B cell (primary cell): Measurements from ENCODE around the gene TLE2. TPM values are rescaled to one million over a fixed set of nuclear protein-coding genes. Genes with fewer than 3 reads are reported as not detected.

Experiments
- ATAC-seq: fragments of 200-7000 bp; cut with Tn5 transposase; one replicate; pipeline ENCODE4 v1.10.0; 2021; ENCODE audit warnings: low read depth, mild to moderate bottlenecking, moderate number of reproducible peaks, moderate library complexity
- CTCF ChIA-PET: fragments of 350-600 bp; sonication (Branson Sonifier 250); formaldehyde crosslinking; loops from one replicate; lab custom pipeline; 2021; ENCODE audit warnings: antibody characterized with exemption, inconsistent platforms; lab: Charles Lee
- POLR2A ChIA-PET: fragments of 350-600 bp; sonication (Branson Sonifier 250); formaldehyde crosslinking; loops from one replicate; lab custom pipeline; 2021; ENCODE audit warnings: antibody characterized with exemption; lab: Charles Lee
- DNase-seq: peaks from one replicate; pipeline ENCODE4 v3.0.0; 2013
- H2AFZ ChIP-seq: 2 replicates; pipeline ENCODE4 v1.6.1; 2012; ENCODE audit warnings: mild to moderate bottlenecking, low read depth, low read length; ENCODE audit not compliant: insufficient read depth, poor library complexity, severe bottlenecking
- H3K27ac ChIP-seq, 2 donors: 1 replicate in 1 of 2; 2 replicates in 1 of 2; pipeline ENCODE4 v1.5.1; 2012 to 2013; ENCODE audit warnings: low read length in 2 of 2, mild to moderate bottlenecking in 2 of 2, moderate library complexity in 1 of 2
- H3K27me3 ChIP-seq, 4 experiments: fragments of 200-600 bp in 1 of 4; sonication (generic) in 1 of 4; replicated peaks in 1 of 4; 1 replicate in 2 of 4; 2 replicates in 2 of 4; pipeline versions ENCODE4 v1.6.1 to v1.7.0; 2013 to 2016; ENCODE audit warnings: low read length in 3 of 4, mild to moderate bottlenecking in 2 of 4, mixed read lengths in 1 of 4, moderate library complexity in 1 of 4; ENCODE audit not compliant: insufficient read depth in 4 of 4, control insufficient read depth in 3 of 4; ENCODE audit errors: control extremely low read depth in 1 of 4
- H3K36me3 ChIP-seq, 2 experiments: replicated peaks in 1 of 2; 1 replicate in 1 of 2; 2 replicates in 1 of 2; pipeline versions ENCODE4 v1.6.1 to v1.7.1; 2013; ENCODE audit warnings: low read length in 1 of 2; ENCODE audit not compliant: insufficient read depth in 2 of 2, control insufficient read depth in 1 of 2; ENCODE audit errors: control extremely low read depth in 1 of 2, extremely low read depth in 1 of 2
- H3K4me1 ChIP-seq, 2 donors: fragments of 200-600 bp in 1 of 2; sonication (generic) in 1 of 2; 1 replicate in 1 of 2; 2 replicates in 1 of 2; pipeline versions ENCODE4 v1.5.1 to v1.6.1; 2013 to 2017; ENCODE audit warnings: low read length in 2 of 2; ENCODE audit not compliant: control insufficient read depth in 2 of 2, insufficient read depth in 2 of 2
- H3K4me2 ChIP-seq: replicated peaks from 2 replicates; pipeline ENCODE3; 2012; ENCODE audit warnings: mild to moderate bottlenecking, low read depth, low read length; ENCODE audit not compliant: poor library complexity, severe bottlenecking
- H3K4me3 ChIP-seq, 5 experiments: fragments of 200-600 bp in 1 of 5; sonication (generic) in 1 of 5; 1 replicate in 3 of 5; 2 replicates in 2 of 5; pipeline versions ENCODE4 v1.5.1 to v1.7.0; 2011 to 2016; ENCODE audit warnings: low read length in 4 of 5, mild to moderate bottlenecking in 4 of 5, low read depth in 2 of 5, control low read depth in 1 of 5, moderate library complexity in 1 of 5; ENCODE audit not compliant: insufficient read depth in 1 of 5; ENCODE audit errors: control extremely low read depth in 1 of 5, extremely low read depth in 1 of 5
- H3K79me2 ChIP-seq: fragments of 200-600 bp; sonication (generic); one replicate; pipeline ENCODE4 v1.6.0; 2016; ENCODE audit warnings: low read length; ENCODE audit not compliant: control insufficient read depth, insufficient read depth
- H3K9ac ChIP-seq: fragments of 200-600 bp; sonication (generic); 2 replicates; pipeline ENCODE4 v1.6.1; 2017; ENCODE audit warnings: mild to moderate bottlenecking, low read length, moderate library complexity
- H3K9me3 ChIP-seq, 3 donors: one replicate each; pipeline versions ENCODE4 v1.6.1 to v1.7.1; 2013; ENCODE audit warnings: low read length in 2 of 3; ENCODE audit not compliant: control insufficient read depth in 2 of 3, insufficient read depth in 1 of 3; ENCODE audit errors: control extremely low read depth in 1 of 3
- H4K20me1 ChIP-seq: 2 replicates; pipeline ENCODE4 v1.6.0; 2012; ENCODE audit warnings: mild to moderate bottlenecking, low read length; ENCODE audit not compliant: insufficient read depth, control insufficient read depth, poor library complexity, severe bottlenecking
- H3K27ac Mint-ChIP-seq: one replicate; pipeline ENCODE4 v1.8.0; 2021; ENCODE audit warnings: mixed read lengths
- H3K27me3 Mint-ChIP-seq: one replicate; pipeline ENCODE4 v1.8.0; 2021; ENCODE audit warnings: mixed read lengths
- H3K4me1 Mint-ChIP-seq: one replicate; pipeline ENCODE4 v1.8.0; 2021; ENCODE audit warnings: mixed read lengths
- H3K4me3 Mint-ChIP-seq: one replicate; pipeline ENCODE4 v1.8.0; 2021; ENCODE audit warnings: mixed read lengths
- H3K9me3 Mint-ChIP-seq: one replicate; pipeline ENCODE4 v1.8.0; 2022; ENCODE audit warnings: mixed read lengths; ENCODE audit not compliant: insufficient read depth
- EZH2 ChIP-seq: IDR thresholded peaks from 2 replicates; pipeline ENCODE4 v1.6.1; 2012; ENCODE audit warnings: borderline replicate concordance, low read depth, mild to moderate bottlenecking, moderate library complexity, low read length; ENCODE audit not compliant: insufficient read depth, poor library complexity, severe bottlenecking
- WGBS: methylation state at CpG from one replicate; pipeline ENCODE4 v1.1.5; 2013; ENCODE audit warnings: missing lambda C conversion rate; ENCODE audit not compliant: insufficient coverage; 5-methylcytosine and 5-hydroxymethylcytosine counted together
- intact Hi-C: fragments of 100-400 bp; cut with micrococcal nuclease; formaldehyde crosslinking; loops from one replicate; pipeline ENCODE4 v1.10.0; 2022
- polyA plus RNA-seq: library from polyadenylated mRNA; depleted of rRNA; stranded (reverse); fragments of >200 nt; gene quantifications from 2 replicates; pipeline ENCODE4 v1.2.3, GENCODE V29; 2012
- total RNA-seq, 2 donors: library from RNA; stranded (reverse); fragments of 120-200 nt in 1 of 2; gene quantifications; 1 replicate in 1 of 2; 2 replicates in 1 of 2; pipeline versions ENCODE4 v1.2.3 to v1.2.4, GENCODE V29; 2013 to 2022
- TF ChIP-seq, protein P1 (sequence below): fragments of 200-600 bp; IDR thresholded peaks from one replicate; pipeline ENCODE4 v1.8.0; 2022; ENCODE audit warnings: antibody characterized with exemption, mild to moderate bottlenecking

Gene TLE2
- total and polyA plus RNA-seq, 2 donors (not counting 1 experiment from before 2014, with no cell fraction given), result 3.0 to 5.3 TPM

DNA sequence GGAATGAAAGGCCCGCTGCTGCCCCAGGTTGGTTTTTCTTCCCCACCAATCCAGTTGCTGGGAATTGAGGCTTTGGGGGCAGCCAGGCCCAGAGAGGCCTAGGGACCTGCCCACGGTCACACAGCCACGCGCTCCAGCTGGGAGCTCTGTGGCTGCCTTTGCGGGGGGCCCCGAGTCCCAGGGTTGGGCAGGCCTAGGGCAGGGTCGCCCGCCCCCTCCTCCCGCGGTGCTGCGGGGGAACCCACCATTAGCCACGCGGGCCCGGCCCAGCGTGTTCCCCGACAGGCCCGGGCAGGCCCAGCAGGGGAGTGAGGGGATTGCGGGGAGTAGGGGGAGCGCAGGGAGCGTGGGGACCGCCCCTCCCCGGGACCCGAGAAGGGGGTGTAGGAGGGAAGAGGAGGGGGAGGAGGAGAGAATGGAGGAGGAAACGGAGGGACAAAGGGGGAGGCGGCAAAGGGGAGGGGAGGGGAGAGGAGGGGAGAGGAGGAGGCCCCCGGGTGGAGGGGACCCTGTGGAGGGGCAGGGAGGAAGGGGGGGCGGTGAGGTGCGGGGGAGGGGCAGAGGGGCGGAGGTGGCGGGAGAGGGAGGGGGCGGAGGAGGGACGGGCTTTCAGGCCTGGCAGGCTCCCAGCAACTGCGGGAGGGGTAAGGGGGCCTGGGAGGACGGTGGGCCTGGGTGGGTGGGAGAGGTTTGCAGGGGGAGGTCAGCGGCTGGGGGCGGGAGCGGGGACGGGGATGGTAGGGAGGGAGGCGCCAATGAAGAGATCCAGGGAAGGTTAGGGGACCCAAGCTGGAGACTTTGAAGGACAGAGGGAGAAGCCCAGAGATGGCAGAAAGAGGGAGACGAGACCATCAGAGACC is 12.9 kb upstream of the TLE2 start:
- 18% methylated on average over 24 of the region's 40 CpGs for WGBS
- DNase-seq, result no peak
- Mint-ChIP-seq H3K9me3 (no peaks in the 10 kb centered on the region), H3K27me3 (peaks cover 5% of the 10 kb centered on the region), H3K27ac (peak overlapping the region; percentile 32), H3K4me3 (peak overlapping the region; percentile 9), H3K4me1 (peaks cover 18% of the 10 kb centered on the region)
- peak overlapping the region; percentile 58 for H2AFZ ChIP-seq
- intact Hi-C loops, result no loop called here
- H3K36me3 ChIP-seq, result no peaks in the 10 kb centered on the region
- H3K4me3 ChIP-seq, result no peak overlapping the region
- no peaks in the 10 kb centered on the region for H3K9me3 ChIP-seq
- H3K27me3 ChIP-seq, result peaks cover 0 to 8% (median 0%) of the 10 kb centered on the region in 4 experiments
- ATAC-seq, result no peak
- H3K27ac ChIP-seq, result no peak overlapping the region
- no peak for TF ChIP-seq EZH2
- TF ChIP-seq, protein P1, sequence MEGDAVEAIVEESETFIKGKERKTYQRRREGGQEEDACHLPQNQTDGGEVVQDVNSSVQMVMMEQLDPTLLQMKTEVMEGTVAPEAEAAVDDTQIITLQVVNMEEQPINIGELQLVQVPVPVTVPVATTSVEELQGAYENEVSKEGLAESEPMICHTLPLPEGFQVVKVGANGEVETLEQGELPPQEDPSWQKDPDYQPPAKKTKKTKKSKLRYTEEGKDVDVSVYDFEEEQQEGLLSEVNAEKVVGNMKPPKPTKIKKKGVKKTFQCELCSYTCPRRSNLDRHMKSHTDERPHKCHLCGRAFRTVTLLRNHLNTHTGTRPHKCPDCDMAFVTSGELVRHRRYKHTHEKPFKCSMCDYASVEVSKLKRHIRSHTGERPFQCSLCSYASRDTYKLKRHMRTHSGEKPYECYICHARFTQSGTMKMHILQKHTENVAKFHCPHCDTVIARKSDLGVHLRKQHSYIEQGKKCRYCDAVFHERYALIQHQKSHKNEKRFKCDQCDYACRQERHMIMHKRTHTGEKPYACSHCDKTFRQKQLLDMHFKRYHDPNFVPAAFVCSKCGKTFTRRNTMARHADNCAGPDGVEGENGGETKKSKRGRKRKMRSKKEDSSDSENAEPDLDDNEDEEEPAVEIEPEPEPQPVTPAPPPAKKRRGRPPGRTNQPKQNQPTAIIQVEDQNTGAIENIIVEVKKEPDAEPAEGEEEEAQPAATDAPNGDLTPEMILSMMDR, result no peak
- ChIA-PET CTCF (interaction anchor here (0.5 to 1.4 kb wide), 7 partner anchors 13 to 91 kb away, joined by 3 to 5 read pairs (median 4); no protein-coding TSS in a partner anchor), POLR2A (interaction anchor here (0.7 kb wide), 1 partner anchor 11 kb away, joined by 5 read pairs; no protein-coding TSS in a partner anchor)
- H3K4me2 ChIP-seq, result peak overlapping the region; percentile 57
- H3K79me2 ChIP-seq, result no peaks in the 10 kb centered on the region
- no peak overlapping the region for H3K9ac ChIP-seq
- H3K4me1 ChIP-seq, result peaks cover 3 to 11% of the 10 kb centered on the region in 2 donors
- no peaks in the 10 kb centered on the region for H4K20me1 ChIP-seq

DNA sequence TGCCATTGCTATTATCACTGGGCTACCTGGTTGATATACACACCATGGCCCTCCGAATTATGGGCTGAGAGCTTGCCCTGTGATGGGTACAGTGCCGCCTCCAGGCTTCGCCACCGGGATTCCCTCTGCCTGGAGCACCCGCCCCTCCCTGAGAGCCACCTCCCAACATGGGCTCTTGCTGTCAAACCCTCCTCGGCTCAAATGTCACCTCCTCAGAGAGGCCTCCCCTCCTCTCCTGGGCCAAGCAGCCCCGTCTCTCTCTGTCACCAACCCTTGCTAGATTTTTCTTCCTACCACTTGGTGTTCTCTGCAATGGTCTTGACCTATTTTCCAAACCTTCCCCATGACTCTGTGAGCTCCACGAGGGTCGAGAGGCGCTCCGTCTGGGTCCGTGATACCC is 12.2 kb upstream of the TLE2 start:
- intact Hi-C loops, result no loop called here
- TF ChIP-seq, protein P1, result no peak
- TF ChIP-seq EZH2, result no peak
- no peak overlapping the region for H3K9ac ChIP-seq
- H3K36me3 ChIP-seq, result no peaks in the 10 kb centered on the region
- no peaks in the 10 kb centered on the region for H3K9me3 ChIP-seq
- H3K4me3 ChIP-seq, result no peak overlapping the region
- H3K79me2 ChIP-seq, result no peaks in the 10 kb centered on the region
- ChIA-PET POLR2A (no interaction called here), CTCF (interaction anchor here (1.1 kb wide), 1 partner anchor 65 kb away, joined by 3 read pairs; no protein-coding TSS in a partner anchor)
- Mint-ChIP-seq H3K27ac (peak overlapping the region; percentile 32), H3K9me3 (no peaks in the 10 kb centered on the region), H3K4me1 (peaks cover 19% of the 10 kb centered on the region), H3K4me3 (peak overlapping the region; percentile 10), H3K27me3 (peaks cover 5% of the 10 kb centered on the region)
- no peak overlapping the region for H2AFZ ChIP-seq
- peaks cover 6 to 15% of the 10 kb centered on the region in 2 donors for H3K4me1 ChIP-seq
- ATAC-seq (no peak), DNase-seq (no peak)
- H4K20me1 ChIP-seq, result no peaks in the 10 kb centered on the region
- WGBS, result 92% methylated on average over 12 of the region's 12 CpGs
- H3K27ac ChIP-seq, result no peak overlapping the region
- H3K27me3 ChIP-seq, result peaks cover 0 to 8% (median 0%) of the 10 kb centered on the region in 4 experiments
- H3K4me2 ChIP-seq, result peak overlapping the region; percentile 57
